HL-60/S4 treated with retinoic acid at 250 ng/mL for 4 days and 3 days (cell line): ENCODE measurements around the gene CABP4.
"Not testable (repeated sequence)": the region's sequence is repeated elsewhere in the genome, so short reads cannot be mapped to it uniquely, and the experiment has no call there.

Source experiments
- in situ Hi-C: fragments of 300-500 bp; cut with MboI; formaldehyde crosslinking; loops from 2 replicates; pipeline ENCODE4 v1.7.0; 2022; ENCODE audit warnings: low sequenced_read_pairs

The CABP4 gene

DNA sequence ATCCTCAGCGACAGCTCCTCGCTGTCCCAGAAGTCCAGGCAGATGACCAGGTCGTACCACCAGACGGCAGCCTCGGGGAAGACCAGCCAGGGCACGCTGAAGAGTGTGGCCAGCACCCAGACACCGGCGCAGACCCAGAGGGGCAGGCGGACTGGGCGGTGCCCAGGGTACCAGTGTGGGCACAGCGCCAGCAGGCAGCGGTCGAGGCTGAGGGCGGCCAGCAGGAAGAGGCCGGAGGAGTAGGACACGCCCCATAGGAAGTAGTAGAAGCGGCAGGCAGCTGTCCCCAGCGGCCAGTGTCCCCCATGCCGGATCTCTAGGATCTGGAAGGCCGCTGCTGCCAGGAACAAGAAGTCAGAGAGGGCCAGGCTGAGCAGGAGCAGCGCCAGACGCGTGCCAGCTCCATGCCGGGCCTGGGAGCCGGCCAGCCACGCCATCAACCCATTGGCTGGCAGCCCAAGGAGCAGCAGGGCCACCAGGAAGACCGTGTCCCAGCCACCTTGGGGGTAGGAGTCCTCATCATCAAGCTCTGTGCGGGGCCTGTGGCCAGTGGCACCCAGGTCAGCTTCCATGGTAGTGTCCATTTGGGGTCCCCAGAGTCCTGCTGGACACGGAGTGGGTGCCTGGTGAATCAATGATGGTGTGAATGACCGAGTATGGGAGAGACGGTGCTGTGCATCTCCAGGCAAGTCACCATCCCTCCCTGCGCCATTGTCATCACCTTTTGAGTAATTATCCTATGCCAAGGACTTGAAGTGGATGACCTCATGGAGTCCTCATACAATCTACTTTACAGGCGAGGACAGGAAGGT is 2.8 kb upstream of the CABP4 start, which contains the start of gene GPR152:
Gene GPR152, minus strand, starts transcription at position 589 of the 812 bp plus-strand sequence. Its CDS starts 5 bp downstream, at position 584.
- in situ Hi-C loops: no loop called here

DNA sequence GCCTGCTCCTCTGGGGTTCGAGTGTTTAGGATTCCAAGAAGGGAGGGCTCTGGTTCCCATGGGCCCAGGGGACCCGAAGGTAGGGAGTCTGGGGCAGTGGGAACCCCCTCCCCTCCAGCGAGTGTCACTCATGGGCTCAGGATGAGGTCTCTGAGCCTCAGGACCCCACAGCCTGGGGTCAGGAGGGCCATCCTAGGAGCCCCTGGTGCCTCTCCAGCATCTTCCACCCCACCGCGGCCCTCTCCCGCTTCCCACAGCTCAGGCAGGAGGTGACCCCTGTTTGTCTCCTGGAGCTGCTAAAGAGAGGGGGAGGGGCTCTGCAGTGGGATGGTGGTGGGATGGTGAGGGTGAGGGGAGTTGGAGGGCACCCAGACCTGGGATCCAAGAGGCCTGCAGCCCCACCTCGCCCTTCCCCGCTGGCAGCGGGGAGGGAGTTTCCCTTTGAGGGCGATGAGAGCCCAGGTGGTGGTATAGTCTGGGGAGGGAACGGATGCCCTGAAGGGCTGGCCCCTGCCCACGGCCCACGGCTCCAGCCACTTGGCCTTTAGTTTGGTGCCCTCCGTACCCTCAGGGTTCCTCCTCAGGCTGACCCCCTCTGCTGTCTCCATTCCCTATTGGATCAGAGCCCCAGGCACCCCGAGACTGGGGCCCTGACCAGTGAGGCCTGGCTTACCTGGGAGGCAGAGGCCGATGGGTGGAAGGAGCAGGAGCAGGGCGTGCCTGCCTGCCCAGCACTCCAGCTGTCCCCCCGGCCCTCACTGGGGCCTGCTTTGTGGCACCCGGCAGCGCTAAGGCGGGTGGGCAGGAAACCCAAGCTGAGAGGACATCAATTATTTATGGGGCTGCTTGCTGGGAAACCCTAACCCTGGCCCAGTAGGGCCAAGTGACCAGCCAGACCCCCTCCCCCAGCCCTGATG is 1.1 kb upstream of the CABP4 start:
- in situ Hi-C loops: no loop called here

DNA sequence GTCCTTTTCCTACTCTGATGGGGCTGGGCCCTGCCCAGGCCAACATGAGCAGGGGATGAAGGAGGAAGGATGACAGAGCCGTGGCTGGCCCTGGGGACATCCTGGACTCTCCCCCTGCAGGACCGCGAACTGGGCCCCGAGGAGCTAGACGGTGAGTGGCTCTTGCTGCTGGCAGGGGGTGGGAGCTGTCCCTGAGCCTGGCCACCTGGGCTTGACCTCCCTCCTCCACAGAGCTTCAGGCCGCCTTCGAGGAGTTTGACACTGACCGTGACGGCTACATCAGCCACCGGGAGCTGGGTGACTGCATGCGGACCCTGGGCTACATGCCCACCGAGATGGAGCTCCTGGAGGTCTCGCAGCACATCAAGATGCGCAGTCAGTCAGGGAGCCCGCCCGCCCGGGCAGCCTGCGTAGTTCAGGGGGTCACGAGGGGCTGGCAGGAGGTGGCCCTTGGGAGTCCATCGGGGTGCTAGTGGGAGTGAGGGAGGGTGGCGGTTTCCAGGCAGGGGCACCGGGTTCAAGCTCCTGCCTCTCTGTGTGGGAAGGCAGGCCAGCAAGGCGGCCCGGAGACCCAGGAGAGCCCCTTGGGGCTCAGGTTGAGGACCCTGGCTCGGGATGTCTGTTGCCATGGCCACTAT is 1.0 kb downstream of the CABP4 start:
- in situ Hi-C loops: no loop called here

DNA sequence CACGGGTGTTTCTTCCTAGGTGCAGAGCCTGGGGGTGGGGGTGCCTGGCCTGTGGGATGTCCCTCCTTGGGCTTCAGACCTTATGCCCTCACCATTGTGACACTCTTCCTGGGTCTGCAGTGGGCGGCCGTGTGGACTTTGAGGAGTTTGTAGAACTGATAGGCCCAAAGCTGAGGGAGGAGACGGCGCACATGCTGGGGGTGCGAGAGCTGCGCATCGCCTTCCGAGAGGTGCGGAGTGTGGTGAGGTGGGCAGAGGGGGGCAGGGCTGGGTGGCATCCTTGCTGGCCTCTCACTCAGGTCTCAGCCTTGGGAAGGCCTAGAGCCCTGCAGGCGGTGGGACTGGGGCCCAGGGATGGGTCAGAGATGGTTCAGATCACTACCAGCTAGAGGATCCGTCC is 2.3 kb downstream of the CABP4 start:
- in situ Hi-C loops: no loop called here

DNA sequence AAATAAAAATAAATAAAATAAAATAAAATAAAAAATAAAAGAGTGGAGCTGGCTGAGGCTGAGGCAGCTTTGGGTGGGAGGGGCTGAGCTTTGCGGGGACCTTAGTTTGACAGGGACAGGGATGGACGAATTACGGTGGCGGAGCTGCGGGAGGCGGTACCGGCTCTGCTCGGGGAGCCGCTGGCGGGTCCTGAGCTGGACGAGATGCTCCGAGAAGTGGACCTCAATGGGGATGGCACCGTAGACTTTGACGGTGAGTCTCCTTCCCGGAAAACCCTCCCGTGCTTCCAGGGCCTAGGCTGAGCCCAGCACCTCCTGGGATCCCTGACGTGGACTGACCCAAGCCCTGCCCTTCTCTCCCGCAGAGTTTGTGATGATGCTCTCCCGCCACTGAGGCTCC is 3.1 kb downstream of the CABP4 start:
- in situ Hi-C loops: no loop called here

DNA sequence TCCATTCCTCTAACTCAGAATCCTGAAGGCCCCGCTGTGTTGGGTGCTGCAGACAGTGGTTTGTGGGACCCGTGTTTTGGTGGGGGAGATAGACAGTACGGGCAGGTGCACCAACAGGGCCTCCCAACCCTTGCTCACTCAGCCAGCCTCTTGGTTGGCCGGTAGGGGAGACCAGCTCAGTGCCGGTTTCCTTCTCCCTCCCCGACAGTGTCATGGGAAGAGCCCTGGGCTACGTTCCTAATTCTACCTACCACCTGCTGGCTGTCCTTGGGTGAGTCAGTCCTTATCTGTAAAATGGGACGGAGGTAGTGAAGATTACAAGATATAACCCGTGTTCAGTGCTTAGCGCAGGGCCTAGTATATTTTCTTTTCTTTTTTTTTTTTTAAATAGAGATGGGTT is 8.0 kb downstream of the CABP4 start:
- in situ Hi-C loops: no loop called here

DNA sequence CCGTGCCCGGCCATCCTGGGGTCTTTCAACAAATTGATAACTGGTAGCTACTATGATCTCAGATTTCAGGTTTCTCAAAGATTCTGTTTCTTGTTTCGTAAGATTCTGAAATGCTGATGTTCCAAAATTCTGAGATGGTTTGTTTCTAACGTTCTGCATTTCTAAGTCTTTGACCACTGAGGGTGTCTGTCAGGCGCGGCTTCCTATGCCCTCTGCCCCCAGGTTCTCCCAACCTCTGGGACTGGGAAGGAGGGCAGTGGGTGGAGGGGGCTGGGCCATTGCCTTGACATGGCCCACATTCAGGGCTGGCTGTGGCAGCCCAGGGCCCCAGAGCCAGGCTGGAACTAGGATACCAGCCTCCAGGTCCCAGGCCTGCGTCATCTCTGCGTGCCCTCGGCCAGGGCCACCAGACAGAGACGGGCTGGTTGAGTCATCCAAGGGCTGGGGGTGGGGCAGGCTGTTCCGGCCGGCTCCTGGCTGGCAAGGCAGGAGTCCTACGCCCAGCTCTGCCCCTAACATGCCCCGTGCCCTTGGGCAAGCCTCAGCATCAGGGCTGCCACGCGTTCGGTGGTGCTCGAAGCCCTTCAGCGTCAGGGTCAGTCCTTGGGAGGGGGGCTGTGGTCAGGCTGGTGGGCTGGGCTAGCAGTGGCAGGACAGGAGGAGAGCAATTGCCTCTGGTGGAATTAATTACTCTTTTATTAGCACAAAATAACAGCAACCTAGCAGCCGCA is 8.7 kb downstream of the CABP4 start:
- in situ Hi-C loops: no loop called here

DNA sequence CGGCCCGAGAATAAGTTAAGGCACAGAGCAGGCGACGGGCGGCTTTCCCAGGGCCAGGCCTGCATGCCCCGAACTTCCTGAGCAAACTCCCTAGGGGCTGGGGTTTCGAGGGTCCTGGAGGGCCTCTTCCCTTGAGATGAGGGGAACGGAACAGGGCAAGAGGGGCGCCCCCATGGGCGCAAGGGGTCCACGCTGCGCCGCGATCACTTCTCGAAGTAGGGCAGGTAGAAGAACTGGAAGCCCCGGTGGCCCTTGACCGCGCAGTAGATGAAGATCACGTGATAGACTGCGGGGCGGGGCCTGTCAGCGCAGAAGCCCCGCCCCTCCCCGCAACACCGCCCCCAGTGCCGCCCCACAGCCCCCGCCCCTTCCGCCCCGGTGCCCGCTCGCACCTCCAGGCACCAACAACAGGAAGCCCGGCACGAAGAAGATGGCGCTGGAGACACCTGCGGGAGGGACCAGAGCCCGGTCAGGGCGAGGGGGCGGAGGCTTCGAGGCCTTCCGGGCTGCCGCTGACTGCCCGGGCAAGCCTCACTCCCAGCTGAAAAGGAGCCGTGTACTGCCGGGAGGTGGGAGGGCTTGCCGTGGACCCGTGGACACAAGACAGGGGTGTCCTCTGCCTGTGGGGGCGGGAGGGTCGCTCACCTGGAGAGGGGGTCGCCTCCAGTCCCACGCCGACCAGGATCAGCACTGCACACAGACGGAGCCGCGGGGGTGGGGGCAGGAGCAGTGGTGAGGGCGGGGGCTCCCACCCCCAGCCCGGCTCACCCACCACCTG is 9.4 kb downstream of the CABP4 start:
- in situ Hi-C loops: no loop called here

DNA sequence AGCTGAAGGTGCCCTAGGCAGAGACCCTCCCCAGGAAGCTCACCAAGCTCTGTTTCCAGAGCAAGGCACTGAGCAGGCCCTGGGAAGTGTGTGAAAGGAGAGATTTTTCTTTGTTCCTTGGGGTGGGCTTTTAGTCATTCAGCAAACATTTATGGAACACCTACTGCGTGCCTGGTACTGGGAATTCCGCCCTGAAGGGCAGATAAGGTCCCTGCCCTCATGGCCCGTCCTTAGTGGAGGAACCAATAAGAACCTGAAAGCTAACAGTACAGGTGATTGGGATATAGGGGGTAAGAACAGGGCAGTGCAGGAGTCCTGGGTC is 10.0 kb downstream of the CABP4 start:
- in situ Hi-C loops: no loop called here

DNA sequence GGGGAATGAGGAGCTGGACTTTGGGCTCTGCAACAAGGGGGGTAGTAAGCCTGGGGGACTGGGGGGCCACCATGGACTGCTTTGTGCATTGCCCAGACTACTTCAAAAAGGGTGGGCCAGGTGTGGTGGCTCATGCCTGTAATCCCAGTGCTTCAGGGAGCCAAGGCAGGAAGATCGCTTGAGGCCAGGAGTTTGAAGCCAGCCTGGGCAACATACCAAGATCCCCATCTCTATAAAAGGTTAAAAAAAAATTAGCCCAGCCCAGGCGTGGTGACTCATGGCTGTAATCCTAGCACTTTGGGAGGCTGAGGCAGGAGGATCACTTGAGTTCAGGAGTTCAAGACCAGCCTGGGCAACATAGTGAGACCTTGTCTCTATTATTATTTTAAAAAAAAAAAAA is 10.4 kb downstream of the CABP4 start:
- in situ Hi-C loops: not testable (repeated sequence)

DNA sequence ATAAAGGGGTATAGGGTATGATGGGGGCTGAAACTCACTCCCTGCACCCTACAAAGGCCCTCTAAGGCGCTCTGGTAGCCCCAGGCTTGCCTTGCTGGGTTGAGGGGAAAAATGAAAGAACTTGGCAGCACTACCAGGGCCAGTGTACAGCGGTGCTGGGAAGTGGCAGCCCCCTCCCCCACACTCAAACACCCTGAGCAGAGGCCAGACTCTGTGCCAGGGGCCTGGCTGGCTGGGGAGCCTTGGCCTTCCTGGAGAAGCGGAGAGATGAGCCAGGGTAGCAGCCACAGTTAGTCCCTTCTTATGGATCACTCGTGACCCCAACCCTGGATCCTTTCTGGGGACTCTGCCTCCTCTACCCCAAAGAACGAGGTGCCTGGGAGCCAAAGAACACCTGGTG is 11.2 kb downstream of the CABP4 start:
- in situ Hi-C loops: no loop called here

DNA sequence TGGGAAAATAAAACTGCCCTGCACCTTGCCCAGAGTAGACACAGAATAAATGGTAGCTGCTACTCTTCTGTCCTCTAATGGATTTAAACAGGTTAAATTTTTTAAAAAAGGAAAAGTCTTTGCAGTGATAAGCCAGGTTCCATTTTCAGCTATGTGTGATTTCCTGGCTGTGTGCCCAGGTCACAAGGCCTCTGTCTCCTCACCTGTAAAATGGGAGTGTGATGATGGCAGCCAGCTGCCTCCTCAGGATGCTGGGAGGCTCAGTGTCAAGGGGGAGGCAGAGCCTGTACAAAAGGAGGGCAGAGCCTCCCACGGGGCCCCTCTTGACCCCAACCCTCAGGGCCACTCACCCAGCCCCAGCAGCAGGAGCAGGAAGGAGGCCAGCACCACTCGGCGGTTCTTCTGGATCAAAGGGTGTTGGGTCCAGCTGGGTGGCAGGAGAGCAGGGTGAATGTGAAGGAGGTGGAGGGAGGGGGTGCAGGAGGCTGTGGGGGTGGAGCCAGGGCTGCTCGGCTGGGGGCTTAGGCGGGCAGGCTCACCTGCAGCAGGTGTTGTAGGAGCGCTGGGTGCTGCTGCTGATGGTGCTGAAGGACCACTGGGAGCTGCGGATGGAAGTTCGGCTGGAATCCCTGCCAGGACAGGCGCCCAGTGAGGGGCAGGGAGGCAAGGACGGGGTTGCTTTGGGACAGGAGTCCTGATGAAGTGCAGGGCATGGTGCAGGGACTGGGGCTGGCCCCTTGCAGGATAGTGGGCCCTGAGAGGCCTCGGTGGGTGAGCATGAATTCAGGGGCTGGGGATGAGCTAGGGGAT is 12.0 kb downstream of the CABP4 start:
- in situ Hi-C loops: no loop called here

DNA sequence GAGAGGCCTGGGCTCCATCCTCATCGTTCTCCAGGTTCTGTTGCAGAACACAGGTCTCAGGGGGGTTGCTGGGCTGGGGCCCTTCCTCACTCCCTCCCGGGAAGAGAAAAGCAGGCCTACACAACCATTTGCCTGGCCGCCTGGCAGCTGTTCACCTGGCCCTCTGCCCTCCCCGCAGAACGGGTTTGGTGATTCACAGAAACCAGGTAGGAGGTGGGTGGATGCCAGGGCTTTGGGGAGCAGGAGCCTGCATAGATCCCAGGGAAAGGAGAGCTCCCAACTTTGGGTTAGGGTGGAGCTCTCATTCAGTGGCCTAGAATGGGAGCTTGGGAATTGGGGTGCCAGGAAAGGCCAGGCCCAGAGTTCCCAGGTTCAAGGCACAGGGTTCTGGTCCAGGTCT is 12.9 kb downstream of the CABP4 start:
- in situ Hi-C loops: no loop called here

DNA sequence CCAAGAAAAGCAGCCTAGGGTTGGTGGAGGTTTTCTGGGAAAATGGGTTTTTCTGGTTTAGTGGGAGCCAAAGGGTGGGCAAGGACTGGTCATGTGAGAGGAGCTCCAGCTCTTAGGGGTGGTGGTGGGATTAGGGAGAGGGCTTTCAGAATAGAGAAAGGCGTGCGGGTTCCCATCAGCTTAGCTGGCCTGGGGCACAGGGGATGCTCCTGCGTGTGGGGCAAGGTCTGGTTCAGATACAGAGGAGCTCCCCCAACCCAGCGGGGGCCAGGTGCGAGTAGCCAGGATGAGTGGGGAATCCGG is 13.3 kb downstream of the CABP4 start:
- in situ Hi-C loops: no loop called here

DNA sequence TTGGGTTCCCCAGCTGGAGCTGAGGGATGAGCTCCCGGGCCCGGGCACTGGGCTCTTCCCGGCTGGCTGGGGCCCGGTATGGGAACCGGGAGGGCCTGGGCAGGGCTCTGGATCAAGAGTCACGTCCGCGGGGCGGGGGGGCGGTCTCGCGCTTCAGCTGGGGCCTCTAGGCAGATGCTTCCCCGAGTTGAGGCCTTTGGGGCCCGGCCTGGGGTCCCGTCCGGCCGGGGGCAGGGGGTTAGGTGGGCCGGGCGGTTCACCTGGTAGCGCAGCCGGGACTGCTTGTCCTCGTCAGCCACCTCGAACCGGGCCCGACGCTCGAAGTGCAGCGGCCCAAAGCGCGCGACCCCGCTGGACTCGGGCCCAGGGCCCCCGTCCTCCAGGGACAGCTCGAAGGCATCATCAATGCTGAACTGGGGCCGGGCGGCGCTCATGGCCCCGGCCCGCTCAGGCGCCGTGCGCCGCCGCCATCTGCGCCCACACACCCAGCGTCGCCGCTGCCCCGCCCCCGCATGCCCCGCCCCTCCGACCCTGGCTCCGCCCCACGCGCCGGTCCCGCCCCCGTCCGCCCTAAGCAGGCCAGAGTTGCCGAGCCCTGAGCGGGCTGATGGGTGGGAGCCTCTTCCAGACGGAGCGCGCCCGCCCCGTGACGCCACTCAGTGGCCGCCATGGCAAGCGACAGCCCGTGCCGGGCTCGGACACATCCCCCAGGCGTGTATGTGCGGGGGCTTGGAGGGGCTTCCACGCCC is 13.8 kb downstream of the CABP4 start, which contains the start of gene TMEM134:
Gene TMEM134, minus strand, starts transcription at position 493 of the 749 bp plus-strand sequence. Its CDS starts 59 bp downstream, at position 434.
- in situ Hi-C loops: no loop called here

DNA sequence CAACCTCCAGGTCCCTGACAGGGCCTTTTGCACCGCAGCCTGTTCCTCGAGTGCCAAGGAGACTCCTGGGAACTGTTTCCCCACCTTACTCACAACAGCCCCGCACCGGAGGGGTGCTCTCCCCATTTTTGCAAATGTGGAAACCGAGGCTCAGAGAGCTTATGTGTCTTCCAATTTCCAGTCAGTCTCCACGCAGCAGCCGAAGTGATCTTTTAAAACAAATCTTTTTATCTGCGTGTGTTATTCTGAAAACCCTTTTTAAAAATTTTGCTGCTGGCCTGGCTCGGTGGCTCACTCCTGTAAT is 14.3 kb downstream of the CABP4 start:
- in situ Hi-C loops: no loop called here

DNA sequence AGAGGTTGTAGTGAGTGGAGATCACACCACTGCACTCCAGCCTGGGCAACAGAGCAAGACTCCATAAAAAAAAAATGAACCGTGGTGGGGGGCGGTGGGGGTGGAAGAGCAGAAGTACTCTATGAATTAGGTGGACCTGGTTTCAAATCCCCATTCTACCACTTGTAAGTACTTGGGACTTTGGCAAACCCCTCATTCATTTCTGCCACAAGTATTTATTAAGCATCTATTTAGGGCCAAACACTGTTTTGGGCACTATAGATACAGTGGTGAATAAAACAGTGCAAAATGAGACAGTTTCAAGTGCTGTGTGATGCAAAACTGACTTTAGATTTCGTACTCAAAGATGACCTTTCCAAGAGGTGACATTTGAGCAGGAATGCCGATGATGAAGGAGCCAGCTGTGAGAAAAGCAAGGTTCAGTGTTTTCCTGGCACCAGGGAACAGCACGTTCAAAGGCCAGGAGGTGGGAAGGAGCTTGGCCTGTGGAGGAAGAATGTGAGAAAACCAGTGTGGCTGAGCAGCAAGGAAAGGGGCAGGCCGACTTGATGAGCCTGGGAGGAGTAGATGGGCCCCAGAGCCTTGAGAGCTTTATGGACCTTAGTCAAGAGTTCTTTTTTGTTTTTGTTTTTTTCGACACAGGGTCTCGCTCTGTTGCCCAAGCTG is 15.3 kb downstream of the CABP4 start:
- in situ Hi-C loops: no loop called here

DNA sequence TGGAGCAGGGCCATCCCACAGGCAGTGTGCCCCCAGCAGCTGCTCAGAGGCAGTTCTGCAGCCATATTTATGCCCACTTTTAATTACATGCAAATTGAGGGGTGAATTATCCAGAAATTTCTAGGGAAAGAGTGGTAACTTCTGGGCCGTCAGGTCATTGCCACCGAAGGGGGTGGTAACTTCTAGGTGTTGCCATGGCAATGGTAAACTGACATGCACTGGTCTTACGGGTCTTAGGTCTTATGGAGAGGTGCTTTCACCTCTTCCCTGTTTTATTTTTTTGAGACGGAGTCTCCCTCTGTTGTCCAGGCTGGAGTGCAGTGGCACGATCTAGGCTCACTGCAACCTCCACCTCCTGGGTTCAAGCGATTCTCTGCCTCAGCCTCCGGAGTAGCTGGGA is 17.7 kb downstream of the CABP4 start:
- in situ Hi-C loops: no loop called here
